HG02610 (cell line): ENCODE results near the gene TRAF3.
"Not testable (repeated sequence)": the region's sequence is repeated elsewhere in the genome, so short reads cannot be mapped to it uniquely, and the experiment has no call there.

ENCODE experiments used
- ATAC-seq: cut with Tn5 transposase; IDR thresholded peaks from one replicate; pipeline ENCODE4 v1.9.1; 2021; ENCODE audit warnings: mild to moderate bottlenecking, moderate library complexity; ENCODE audit not compliant: unreplicated experiment

Gene TRAF3

GRCh38 chr14:102859911-102860310, 82.7 kb downstream of the TRAF3 start:
- ATAC-seq, result no peak

DNA sequence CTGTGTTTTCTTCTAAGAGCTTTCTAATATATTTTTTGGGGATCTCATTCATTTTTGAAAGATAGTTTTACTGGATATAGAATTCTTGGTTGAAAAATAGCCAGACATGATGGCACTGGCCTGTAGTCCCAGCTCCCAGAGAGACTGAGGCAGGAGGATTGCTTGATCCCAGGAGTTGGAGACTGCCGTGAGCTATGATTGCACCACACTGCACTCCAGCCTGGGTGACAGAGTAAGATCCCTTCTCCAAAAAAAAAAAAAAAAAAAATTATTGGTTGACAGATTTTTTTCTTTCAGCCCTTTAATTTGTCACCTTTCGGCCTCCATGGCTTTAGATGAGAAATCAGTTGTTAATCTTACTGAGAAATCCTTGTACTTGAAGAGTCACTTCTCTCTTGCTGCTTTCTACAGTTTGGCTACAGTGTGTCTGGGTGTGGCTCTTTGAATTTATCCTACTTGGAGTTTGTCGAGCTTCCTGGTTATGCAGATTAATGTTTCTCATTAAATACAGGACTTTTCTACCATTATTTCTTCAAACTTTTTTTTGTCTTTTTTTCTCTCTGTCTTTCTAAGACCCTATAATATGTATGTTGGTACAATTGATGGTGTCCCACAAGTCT, 85.0 kb downstream of the TRAF3 start:
- no peak for ATAC-seq

DNA sequence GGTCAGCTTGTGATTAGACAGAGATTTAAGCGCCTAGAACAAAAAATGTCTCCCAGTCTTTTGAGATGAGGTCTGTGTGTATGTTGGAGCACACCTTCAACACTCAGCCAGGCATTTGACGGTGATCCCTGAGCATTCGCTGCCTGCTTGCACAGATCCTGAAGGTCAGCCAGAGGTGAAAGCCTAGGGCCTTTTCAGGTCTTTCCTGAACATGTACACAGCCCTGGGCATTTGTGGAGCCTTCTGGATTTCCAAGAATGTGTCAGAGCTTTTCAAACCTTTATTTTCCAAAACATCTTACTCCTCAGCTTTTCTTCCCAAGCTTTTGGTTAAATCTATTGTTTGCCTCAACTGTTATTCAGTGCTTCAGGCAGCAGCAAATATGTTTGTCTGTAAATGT, 86.1 kb downstream of the TRAF3 start:
- no peak for ATAC-seq

- not testable (repeated sequence) for ATAC-seq
These were observed 88.7 kb downstream of the TRAF3 start for GRCh38 chr14:102865916-102866315.

- no peak for ATAC-seq
These were observed 89.9 kb downstream of the TRAF3 start for GRCh38 chr14:102866982-102867761.

DNA sequence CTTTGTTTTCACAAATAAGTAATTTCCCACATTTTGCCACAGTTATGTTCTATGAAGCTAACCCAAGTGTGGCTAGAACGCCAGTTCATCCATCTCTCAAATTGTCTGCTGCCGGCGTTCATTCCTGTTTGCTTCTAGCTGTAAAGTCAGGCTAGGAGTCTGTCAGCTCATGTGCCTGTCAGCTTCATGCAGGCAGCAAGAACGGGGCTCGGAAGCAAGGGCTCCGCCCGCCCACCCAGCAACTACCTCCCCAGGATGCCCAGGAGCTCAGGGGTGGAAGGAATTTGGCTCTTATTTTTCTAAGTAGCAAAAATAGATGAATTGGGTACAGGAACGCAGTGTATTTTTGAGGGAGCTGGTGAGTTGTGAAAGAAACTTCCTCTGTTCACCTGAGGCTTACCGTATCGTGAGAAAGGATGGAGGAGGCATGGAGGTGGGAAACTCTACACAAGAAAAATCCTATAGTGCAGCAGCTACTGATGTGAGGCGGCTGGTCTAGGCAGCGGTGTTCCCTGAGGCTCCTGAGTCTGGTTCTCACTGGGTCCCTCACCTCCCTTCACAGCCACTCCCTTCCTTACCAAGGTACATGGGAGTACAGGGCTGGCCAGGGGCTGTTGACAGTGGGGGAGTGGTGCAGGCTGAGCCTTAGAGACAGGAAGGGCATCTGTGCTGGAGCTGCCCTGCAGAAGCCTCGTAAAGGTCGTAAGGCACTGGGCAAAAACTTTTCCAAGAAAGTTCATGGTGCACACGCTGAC, 90.8 kb downstream of the TRAF3 start:
- ATAC-seq, result no peak

GRCh38 chr14:102868956-102869547, 91.8 kb downstream of the TRAF3 start:
- no peak for ATAC-seq

DNA sequence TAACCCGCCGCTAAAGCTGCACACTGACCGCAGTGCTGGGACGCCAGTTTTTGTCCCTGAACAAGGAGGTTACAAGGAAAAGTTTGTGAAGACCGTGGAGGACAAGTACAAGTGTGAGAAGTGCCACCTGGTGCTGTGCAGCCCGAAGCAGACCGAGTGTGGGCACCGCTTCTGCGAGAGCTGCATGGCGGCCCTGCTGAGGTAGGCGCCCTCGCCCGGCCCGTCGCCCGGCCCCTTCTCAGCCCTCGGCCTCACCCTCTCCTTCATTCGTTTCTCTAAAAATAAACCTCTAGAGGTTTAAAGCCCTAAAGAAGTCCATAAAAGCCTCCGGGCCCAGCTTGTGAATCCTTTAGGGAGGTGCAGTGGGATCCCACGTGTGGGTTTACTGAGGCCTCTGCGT, 93.0 kb downstream of the TRAF3 start:
- ATAC-seq, result no peak

- ATAC-seq, result peak; percentile 36
These were observed 94.0 kb downstream of the TRAF3 start for GRCh38 chr14:102870994-102871831.

- ATAC-seq, result no peak
These were observed 94.8 kb downstream of the TRAF3 start for GRCh38 chr14:102872020-102872419.

DNA sequence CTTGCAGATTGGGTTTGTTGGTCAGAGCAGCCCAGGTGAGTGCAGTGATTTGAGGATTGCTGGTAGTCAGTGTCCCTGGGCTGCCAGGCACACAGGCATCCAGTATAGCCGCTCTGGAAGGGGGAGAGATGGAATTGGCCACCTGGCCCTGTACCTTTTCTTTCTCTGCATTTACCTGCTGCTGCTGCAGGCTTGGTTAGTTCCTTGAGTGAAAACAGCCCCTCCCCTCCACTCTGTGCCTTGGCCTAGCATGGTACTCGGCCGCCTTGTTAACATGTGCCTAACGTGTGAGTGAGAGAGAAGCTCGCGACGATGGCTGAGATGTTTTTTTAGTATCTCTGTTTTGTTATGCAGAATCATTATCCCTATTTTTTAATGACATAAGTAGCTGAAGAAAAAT, 95.9 kb downstream of the TRAF3 start:
- ATAC-seq, result no peak

DNA sequence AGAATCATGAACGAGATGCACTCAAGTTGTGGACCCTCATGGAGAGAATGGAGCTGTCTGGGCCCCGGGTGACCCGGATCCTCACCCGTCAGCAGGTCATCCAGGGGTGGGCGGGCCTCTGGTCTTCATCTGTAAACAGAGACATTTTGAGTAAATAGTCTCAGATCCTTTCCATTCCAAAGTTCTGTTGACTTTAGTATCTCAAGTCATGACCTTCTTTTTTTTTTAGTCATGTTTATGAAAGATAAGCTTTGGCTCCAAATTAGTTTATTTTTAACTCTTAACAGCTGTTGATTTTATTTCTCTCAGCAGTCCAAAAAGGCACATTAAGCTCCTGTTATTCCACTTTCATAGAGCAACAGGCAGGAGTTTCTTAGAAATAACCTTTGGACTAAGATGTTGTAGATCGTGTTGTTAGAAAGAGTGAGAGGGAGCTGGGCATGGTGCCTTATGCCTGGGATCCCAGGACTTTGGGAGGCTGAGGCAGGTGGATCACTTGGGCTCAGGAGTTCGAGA, 96.4 kb downstream of the TRAF3 start:
- ATAC-seq, result no peak

- ATAC-seq, result no peak
These were observed 98.4 kb downstream of the TRAF3 start for GRCh38 chr14:102875652-102876051.

GRCh38 chr14:102877511-102877910, 100.3 kb downstream of the TRAF3 start:
- not testable (repeated sequence) for ATAC-seq

- no peak for ATAC-seq
These were observed 101.1 kb downstream of the TRAF3 start for GRCh38 chr14:102878174-102878969.

DNA sequence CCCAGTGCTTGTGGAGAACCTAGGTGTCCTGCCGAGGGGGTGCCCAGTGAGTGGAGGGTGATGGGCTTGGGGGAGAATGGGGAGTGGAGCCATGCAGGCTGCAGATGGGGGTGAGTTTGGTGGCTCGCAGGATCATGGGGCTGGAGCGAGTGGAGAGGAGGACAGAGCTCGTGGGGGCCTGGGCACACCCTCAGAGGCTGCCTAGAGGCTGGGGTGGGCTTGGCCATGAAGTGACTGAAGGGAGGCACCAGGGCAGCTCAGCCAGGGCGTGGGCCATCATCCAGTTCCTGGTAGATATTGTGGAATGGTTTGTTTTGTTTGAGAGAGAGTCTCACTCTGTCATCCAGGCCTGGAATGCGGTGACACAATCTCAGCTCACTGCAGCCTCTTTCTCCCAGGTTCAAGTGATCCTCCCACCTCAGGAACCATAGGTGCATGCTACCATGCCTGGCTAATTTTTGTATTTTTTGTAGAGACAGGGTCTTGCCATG, 101.8 kb downstream of the TRAF3 start:
- ATAC-seq, result no peak

DNA sequence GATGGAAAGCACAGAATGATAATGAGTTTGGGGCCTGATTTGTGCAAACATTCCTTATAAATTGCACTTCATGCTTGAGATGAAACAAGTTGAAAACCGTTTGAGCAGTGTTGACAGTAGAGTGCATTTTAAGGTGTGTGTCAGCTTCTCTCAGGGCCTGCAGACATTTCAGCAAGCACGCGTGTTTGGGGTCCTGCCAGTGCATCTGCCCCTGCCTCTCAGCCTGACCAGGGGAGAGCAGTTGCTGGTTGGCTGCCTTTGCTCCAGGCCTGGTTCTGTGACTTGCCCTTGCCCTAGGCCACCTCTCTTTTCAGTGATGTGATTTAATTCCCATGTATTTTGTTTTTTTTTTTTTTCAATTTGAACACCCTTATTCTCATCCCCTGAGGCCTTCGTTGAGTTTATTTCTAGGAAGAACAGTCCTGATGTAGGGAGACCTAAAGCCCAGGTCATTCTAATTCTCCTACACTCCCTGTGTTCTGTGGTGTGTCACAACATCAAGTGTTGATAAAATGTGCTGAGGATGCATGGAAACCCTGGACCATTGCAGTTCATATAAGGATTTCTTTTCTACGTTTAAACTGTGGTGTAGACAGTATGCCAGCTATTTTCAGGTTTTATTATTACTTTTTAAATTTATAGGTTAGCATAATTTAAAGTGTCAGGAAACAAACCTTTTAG, 105.1 kb downstream of the TRAF3 start:
- no peak for ATAC-seq

GRCh38 chr14:102883089-102883541, 105.9 kb downstream of the TRAF3 start:
- no peak for ATAC-seq

- no peak for ATAC-seq
These were observed 106.3 kb downstream of the TRAF3 start for GRCh38 chr14:102883554-102883953.
